CD4-positive, CD25-positive, alpha-beta regulatory T cell (primary cell): ENCODE data around the gene PABPC1L. TPM values are rescaled to one million over a fixed set of nuclear protein-coding genes. Genes with fewer than 3 reads are reported as not detected.

Experiments
- polyA plus RNA-seq, 4 donors: library from polyadenylated mRNA; unstranded; fragments of 300-500 nt; fragmentation: Illumina TruSeq; gene quantifications; one replicate each; pipeline ENCODE4 v1.2.3, GENCODE V29; 2021
- total RNA-seq: library from RNA; stranded (reverse); gene quantifications from one replicate; pipeline ENCODE4 v1.2.3, GENCODE V29; 2022

PABPC1L gene
- total and polyA plus RNA-seq, 5 donors from 2014 or later: 0.12 to 66.1 (median 0.68) TPM; not detected in 2

Other genes starting within 250 kb of the PABPC1L start
- not detected for gene CCN5, start 194.7 kb upstream of the PABPC1L start, total RNA-seq
- gene CCN5, start 194.7 kb upstream of the PABPC1L start, polyA plus RNA-seq: not detected
- gene KCNK15, start 164.2 kb upstream of the PABPC1L start, total RNA-seq: not detected
- gene KCNK15, start 164.2 kb upstream of the PABPC1L start, polyA plus RNA-seq: not detected
- not detected for gene RIMS4, start 99.5 kb upstream of the PABPC1L start, total RNA-seq
- not detected for gene RIMS4, start 99.5 kb upstream of the PABPC1L start, polyA plus RNA-seq
- gene YWHAB, start 24.4 kb upstream of the PABPC1L start, total RNA-seq: 303 TPM
- 100 to 1,000 TPM; 567 to 927 (median 748) TPM for gene YWHAB, start 24.4 kb upstream of the PABPC1L start, polyA plus RNA-seq
- gene TOMM34, start 50.3 kb downstream of the PABPC1L start, total RNA-seq: 10.7 TPM
- 10 to 100 TPM; 13.8 to 24.2 (median 23.0) TPM for gene TOMM34, start 50.3 kb downstream of the PABPC1L start, polyA plus RNA-seq
- gene STK4, start 56.5 kb downstream of the PABPC1L start, total RNA-seq: 375 TPM
- 100 to 1,000 TPM; 211 to 254 (median 227) TPM for gene STK4, start 56.5 kb downstream of the PABPC1L start, polyA plus RNA-seq
- gene KCNS1, start 191.1 kb downstream of the PABPC1L start, total RNA-seq: not detected
- gene KCNS1, start 191.1 kb downstream of the PABPC1L start, polyA plus RNA-seq: under 1 TPM; 0.09 to 0.20 (median 0.17) TPM
- not detected for gene WFDC5, start 205.1 kb downstream of the PABPC1L start, total RNA-seq
- not detected for gene WFDC5, start 205.1 kb downstream of the PABPC1L start, polyA plus RNA-seq
- gene WFDC12, start 214.4 kb downstream of the PABPC1L start, total RNA-seq: not detected
- not detected for gene WFDC12, start 214.4 kb downstream of the PABPC1L start, polyA plus RNA-seq